Endothelial cell (in vitro differentiated cells): ENCODE measurements around the gene C16orf95. TPM values are rescaled to one million over a fixed set of nuclear protein-coding genes. Genes with fewer than 3 reads are reported as not detected.

ENCODE experiments used
- DNase-seq: peaks from one replicate; pipeline ENCODE4 v3.0.0; 2021; ENCODE audit warnings: low spot score
- H3K27ac Mint-ChIP-seq: one replicate; pipeline ENCODE4 v1.8.0; 2021; ENCODE audit warnings: mixed read lengths, inconsistent platforms; ENCODE audit not compliant: unreplicated experiment
- H3K27me3 Mint-ChIP-seq: one replicate; pipeline ENCODE4 v1.8.0; 2021; ENCODE audit warnings: mild to moderate bottlenecking, moderate library complexity, mixed read lengths, inconsistent platforms; ENCODE audit not compliant: unreplicated experiment
- H3K36me3 Mint-ChIP-seq: one replicate; pipeline ENCODE4 v1.8.0; 2021; ENCODE audit warnings: mild to moderate bottlenecking, low read depth, mixed read lengths, inconsistent platforms; ENCODE audit not compliant: unreplicated experiment
- H3K4me1 Mint-ChIP-seq: one replicate; pipeline ENCODE4 v1.8.0; 2021; ENCODE audit warnings: mild to moderate bottlenecking, mixed read lengths, inconsistent platforms; ENCODE audit not compliant: unreplicated experiment
- H3K4me3 Mint-ChIP-seq: one replicate; pipeline ENCODE4 v1.8.0; 2021; ENCODE audit warnings: mild to moderate bottlenecking, mixed read lengths, inconsistent platforms; ENCODE audit not compliant: unreplicated experiment
- H3K9me3 Mint-ChIP-seq: one replicate; pipeline ENCODE4 v1.8.0; 2021; ENCODE audit warnings: mixed read lengths, inconsistent platforms; ENCODE audit not compliant: unreplicated experiment
- CTCF ChIP-seq: fragments of 200-600 bp; sonication (generic); IDR thresholded peaks from one replicate; pipeline ENCODE4 v1.5.0; 2021; ENCODE audit warnings: antibody characterized with exemption; ENCODE audit not compliant: unreplicated experiment
- total RNA-seq: library from RNA; stranded (reverse); fragmentation: NEBNext Ultra II Directional; extraction: Animal tissue kit (Norgen Biotek cat#: 25700); gene quantifications from one replicate; pipeline ENCODE4 v1.2.1, GENCODE V29; 2021; ENCODE audit not compliant: unreplicated experiment

The C16orf95 gene
- total RNA-seq, 1 donor from 2014 or later: 6.5 TPM

GRCh38 chr16:87329436-87330256 lies 12.5 kb upstream of the C16orf95 start:
- H3K27me3 Mint-ChIP-seq: peaks cover 3% of the 10 kb centered on the region

GRCh38 chr16:87328846-87329245 lies 11.7 kb upstream of the C16orf95 start:
- DNase-seq: no peak
- no peak for TF ChIP-seq CTCF
- Mint-ChIP-seq H3K36me3 (peaks cover 9% of the 10 kb centered on the region), H3K27me3 (peaks cover 3% of the 10 kb centered on the region), H3K9me3 (no peaks in the 10 kb centered on the region), H3K4me3 (no peak overlapping the region), H3K27ac (no peak overlapping the region), H3K4me1 (peaks cover 2% of the 10 kb centered on the region)

More at GRCh38 chr16:87329436-87330256, 12.5 kb upstream of the C16orf95 start:
- Mint-ChIP-seq H3K9me3 (no peaks in the 10 kb centered on the region), H3K4me1 (peaks cover 2% of the 10 kb centered on the region), H3K36me3 (peaks cover 9% of the 10 kb centered on the region), H3K4me3 (peak overlapping the region; percentile 67), H3K27ac (no peak overlapping the region)
- no peak for TF ChIP-seq CTCF
- no peak for DNase-seq

GRCh38 chr16:87327798-87328495 lies 10.8 kb upstream of the C16orf95 start:
- no peak for DNase-seq
- Mint-ChIP-seq H3K36me3 (peaks cover 9% of the 10 kb centered on the region), H3K9me3 (no peaks in the 10 kb centered on the region), H3K27ac (no peak overlapping the region), H3K27me3 (peaks cover 4% of the 10 kb centered on the region), H3K4me1 (peaks cover 2% of the 10 kb centered on the region), H3K4me3 (no peak overlapping the region)
- no peak for TF ChIP-seq CTCF

- TF ChIP-seq CTCF: no peak
- Mint-ChIP-seq H3K27ac (no peak overlapping the region), H3K4me1 (peaks cover 2% of the 10 kb centered on the region), H3K4me3 (no peak overlapping the region), H3K9me3 (no peaks in the 10 kb centered on the region), H3K27me3 (peaks cover 5% of the 10 kb centered on the region), H3K36me3 (peaks cover 9% of the 10 kb centered on the region)
- no peak for DNase-seq
Measured at GRCh38 chr16:87326151-87326571, 9.0 kb upstream of the C16orf95 start.

- H3K27ac Mint-ChIP-seq: no peak overlapping the region
- no peak for TF ChIP-seq CTCF
- H3K4me1 Mint-ChIP-seq: peaks cover 2% of the 10 kb centered on the region
- H3K27me3 Mint-ChIP-seq: peaks cover 5% of the 10 kb centered on the region
- H3K9me3 Mint-ChIP-seq: no peaks in the 10 kb centered on the region
- H3K36me3 Mint-ChIP-seq: peaks cover 3% of the 10 kb centered on the region
- no peak overlapping the region for H3K4me3 Mint-ChIP-seq
- DNase-seq: no peak
Measured at GRCh38 chr16:87325423-87325858, 8.2 kb upstream of the C16orf95 start.
